ENCODE results near the gene EYA4. TPM values are rescaled to one million over a fixed set of nuclear protein-coding genes. Genes with fewer than 3 reads are reported as not detected.

EYA4 gene
- total RNA-seq, 1 experiment from 2014 or later: 10.0 TPM

- Histone ChIP-seq H3K4me3 (ENCODE audit: low read length) (no peak overlapping the region), H3K27me3 (ENCODE audit: low read length) (no peaks in the 10 kb centered on the region), H3K9ac (ENCODE audit: low read length) (no peak overlapping the region), H3K79me2 (ENCODE audit: low read length) (no peaks in the 10 kb centered on the region), H4K20me1 (ENCODE audit: low read length) (no peaks in the 10 kb centered on the region), H3K4me2 (ENCODE audit: low read length) (no peak overlapping the region), H3K9me2 (replicated peaks; ENCODE audit: low read length) (no peaks in the 10 kb centered on the region), H3F3A (ENCODE audit: low read length, unreplicated experiment) (no peaks in the 10 kb centered on the region), H3K4me1 (ENCODE audit: insufficient read depth, low read length) (no peaks in the 10 kb centered on the region), H3K9me3 (ENCODE audit: low read length) (no peaks in the 10 kb centered on the region), H2AFZ (ENCODE audit: low read length) (no peak overlapping the region), H3K27ac (ENCODE audit: low read length) (no peak overlapping the region), H3K36me3 (ENCODE audit: low read depth, low read length) (no peaks in the 10 kb centered on the region)
- ATAC-seq (no peak), DNase-seq (no peak)
- POLR2A ChIA-PET (ENCODE audit: unreplicated experiment): no interaction called here
- intact Hi-C loops (cut with micrococcal nuclease): no loop called here
- CTCF ChIA-PET: no interaction called here
- no TSS peak for BruUV-seq (replicated peaks)
- TF ChIP-seq EZH2phosphoT487 (IDR thresholded peaks at IDR 0.05; ENCODE audit: borderline replicate concordance, low read length): no peak
- no peak for TF ChIP-seq EZH2 (IDR thresholded peaks at IDR 0.05; ENCODE audit: low read length, unreplicated experiment)
- TF ChIP-seq, protein P1, sequence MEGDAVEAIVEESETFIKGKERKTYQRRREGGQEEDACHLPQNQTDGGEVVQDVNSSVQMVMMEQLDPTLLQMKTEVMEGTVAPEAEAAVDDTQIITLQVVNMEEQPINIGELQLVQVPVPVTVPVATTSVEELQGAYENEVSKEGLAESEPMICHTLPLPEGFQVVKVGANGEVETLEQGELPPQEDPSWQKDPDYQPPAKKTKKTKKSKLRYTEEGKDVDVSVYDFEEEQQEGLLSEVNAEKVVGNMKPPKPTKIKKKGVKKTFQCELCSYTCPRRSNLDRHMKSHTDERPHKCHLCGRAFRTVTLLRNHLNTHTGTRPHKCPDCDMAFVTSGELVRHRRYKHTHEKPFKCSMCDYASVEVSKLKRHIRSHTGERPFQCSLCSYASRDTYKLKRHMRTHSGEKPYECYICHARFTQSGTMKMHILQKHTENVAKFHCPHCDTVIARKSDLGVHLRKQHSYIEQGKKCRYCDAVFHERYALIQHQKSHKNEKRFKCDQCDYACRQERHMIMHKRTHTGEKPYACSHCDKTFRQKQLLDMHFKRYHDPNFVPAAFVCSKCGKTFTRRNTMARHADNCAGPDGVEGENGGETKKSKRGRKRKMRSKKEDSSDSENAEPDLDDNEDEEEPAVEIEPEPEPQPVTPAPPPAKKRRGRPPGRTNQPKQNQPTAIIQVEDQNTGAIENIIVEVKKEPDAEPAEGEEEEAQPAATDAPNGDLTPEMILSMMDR (conservative IDR thresholded peaks at IDR 0.05; ENCODE audit: low read depth, low read length): no peak
Observed at GRCh38 chr6:133460101-133460500, 218.9 kb downstream of the EYA4 start.

DNA sequence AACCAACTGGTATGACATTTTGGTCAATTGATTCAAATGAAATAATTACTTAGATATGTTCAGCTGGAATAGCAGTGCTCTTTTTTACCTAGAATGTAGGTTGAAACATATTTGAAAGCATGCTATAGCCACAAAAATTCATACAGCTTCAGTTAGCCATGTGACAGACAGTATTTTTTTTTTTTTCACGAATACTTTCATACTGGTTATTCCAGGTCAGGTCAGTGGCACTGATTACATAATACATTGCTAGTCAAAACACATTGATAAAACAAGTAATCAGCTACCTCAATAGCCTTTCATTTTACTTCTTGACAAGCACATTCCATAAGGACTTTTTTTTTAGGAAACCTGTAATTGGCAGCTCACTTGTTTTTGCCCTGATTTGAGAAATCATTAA lies 222.6 kb downstream of the EYA4 start:
- Histone ChIP-seq H3K4me3 (ENCODE audit: low read length) (no peak overlapping the region), H4K20me1 (ENCODE audit: low read length) (no peaks in the 10 kb centered on the region), H3K27ac (ENCODE audit: low read length) (no peak overlapping the region), H3K27me3 (ENCODE audit: low read length) (no peaks in the 10 kb centered on the region), H3K4me1 (ENCODE audit: insufficient read depth, low read length) (no peaks in the 10 kb centered on the region), H3K79me2 (ENCODE audit: low read length) (no peaks in the 10 kb centered on the region), H3K9me2 (replicated peaks; ENCODE audit: low read length) (no peaks in the 10 kb centered on the region), H3F3A (ENCODE audit: low read length, unreplicated experiment) (no peaks in the 10 kb centered on the region), H3K36me3 (ENCODE audit: low read depth, low read length) (no peaks in the 10 kb centered on the region), H3K9me3 (ENCODE audit: low read length) (no peaks in the 10 kb centered on the region), H3K9ac (ENCODE audit: low read length) (no peak overlapping the region), H2AFZ (ENCODE audit: low read length) (no peak overlapping the region), H3K4me2 (ENCODE audit: low read length) (no peak overlapping the region)
- intact Hi-C loops (cut with micrococcal nuclease): no loop called here
- no TSS peak for BruUV-seq (replicated peaks)
- DNase-seq: no peak
- TF ChIP-seq, protein P1 (conservative IDR thresholded peaks at IDR 0.05; ENCODE audit: low read depth, low read length): no peak
- TF ChIP-seq EZH2 (IDR thresholded peaks at IDR 0.05; ENCODE audit: low read length, unreplicated experiment) (no peak), EZH2phosphoT487 (IDR thresholded peaks at IDR 0.05; ENCODE audit: borderline replicate concordance, low read length) (no peak)
- ChIA-PET POLR2A (ENCODE audit: unreplicated experiment) (interaction anchor here (0.6 kb wide), 1 partner anchor 92 kb away, joined by 3 read pairs; no protein-coding TSS in a partner anchor), CTCF (no interaction called here)
- ATAC-seq: no peak

DNA sequence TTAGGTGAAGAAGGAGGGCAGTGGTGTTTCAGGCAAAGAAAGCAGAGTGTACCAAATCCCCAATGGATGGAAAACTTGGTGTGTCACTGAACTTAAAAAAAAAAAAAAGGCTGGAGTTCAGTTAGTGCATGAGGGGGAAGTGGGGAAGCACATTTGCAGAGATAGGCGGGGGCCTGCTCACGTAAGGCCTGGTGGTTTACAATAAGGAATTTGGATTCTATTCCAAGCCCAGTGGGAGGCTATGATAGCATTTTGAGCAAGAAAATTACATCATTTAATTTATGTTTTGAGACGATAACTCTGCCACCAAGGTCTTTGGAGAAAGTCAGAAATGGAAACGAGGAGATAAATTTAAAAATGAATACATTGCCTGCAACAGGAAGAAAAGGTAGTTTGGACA lies 225.5 kb downstream of the EYA4 start:
- Histone ChIP-seq H2AFZ (ENCODE audit: low read length) (no peak overlapping the region), H3K79me2 (ENCODE audit: low read length) (no peaks in the 10 kb centered on the region), H4K20me1 (ENCODE audit: low read length) (no peaks in the 10 kb centered on the region), H3K9me3 (ENCODE audit: low read length) (no peaks in the 10 kb centered on the region), H3K4me3 (ENCODE audit: low read length) (no peak overlapping the region), H3K27ac (ENCODE audit: low read length) (no peak overlapping the region), H3F3A (ENCODE audit: low read length, unreplicated experiment) (no peaks in the 10 kb centered on the region), H3K9ac (ENCODE audit: low read length) (no peak overlapping the region), H3K27me3 (ENCODE audit: low read length) (no peaks in the 10 kb centered on the region), H3K9me2 (replicated peaks; ENCODE audit: low read length) (no peaks in the 10 kb centered on the region), H3K4me2 (ENCODE audit: low read length) (no peak overlapping the region), H3K4me1 (ENCODE audit: insufficient read depth, low read length) (no peaks in the 10 kb centered on the region), H3K36me3 (ENCODE audit: low read depth, low read length) (no peaks in the 10 kb centered on the region; the same call in 1 of the 2 replicates)
- intact Hi-C loops (cut with micrococcal nuclease): no loop called here
- CTCF ChIA-PET: no interaction called here
- no peak for TF ChIP-seq EZH2 (IDR thresholded peaks at IDR 0.05; ENCODE audit: low read length, unreplicated experiment)
- no TSS peak for BruUV-seq (replicated peaks)
- no peak for DNase-seq
- POLR2A ChIA-PET (ENCODE audit: unreplicated experiment): no interaction called here
- no peak for ATAC-seq

Data from PC-3 (cell line).